DMS114 treated with DMSO at 0.1 percent for 48 hours (cell line): ENCODE data around the gene GLI3.
A peak's percentile ranks its signal among the peaks of the same experiment; 100 is the strongest.

Experiments used
- DNase-seq: peaks from one replicate; lab custom pipeline; 2025; ENCODE audit not compliant: unreplicated experiment; lab: John Stamatoyannopoulos, UW

The GLI3 gene

DNA sequence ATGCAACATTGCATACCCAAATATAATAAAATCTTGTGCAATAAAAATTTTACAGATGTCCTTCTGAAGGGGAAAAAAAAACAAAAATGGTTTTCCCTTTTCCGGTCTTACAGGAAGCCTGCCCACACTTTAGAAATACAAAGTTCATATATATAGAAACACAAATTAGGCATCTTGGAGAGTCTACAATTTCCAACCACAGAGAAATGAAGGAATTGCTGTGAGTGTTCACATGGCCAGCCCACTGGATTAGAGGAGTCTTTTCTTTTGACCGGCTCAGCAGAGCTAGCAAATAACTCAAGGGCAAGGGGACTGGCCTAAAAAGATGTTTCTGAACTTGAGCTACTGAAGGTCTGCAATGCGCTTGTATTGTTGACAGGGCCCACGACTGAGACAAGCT lies 92.4 kb downstream of the GLI3 start:
- DNase-seq = no peak

DNA sequence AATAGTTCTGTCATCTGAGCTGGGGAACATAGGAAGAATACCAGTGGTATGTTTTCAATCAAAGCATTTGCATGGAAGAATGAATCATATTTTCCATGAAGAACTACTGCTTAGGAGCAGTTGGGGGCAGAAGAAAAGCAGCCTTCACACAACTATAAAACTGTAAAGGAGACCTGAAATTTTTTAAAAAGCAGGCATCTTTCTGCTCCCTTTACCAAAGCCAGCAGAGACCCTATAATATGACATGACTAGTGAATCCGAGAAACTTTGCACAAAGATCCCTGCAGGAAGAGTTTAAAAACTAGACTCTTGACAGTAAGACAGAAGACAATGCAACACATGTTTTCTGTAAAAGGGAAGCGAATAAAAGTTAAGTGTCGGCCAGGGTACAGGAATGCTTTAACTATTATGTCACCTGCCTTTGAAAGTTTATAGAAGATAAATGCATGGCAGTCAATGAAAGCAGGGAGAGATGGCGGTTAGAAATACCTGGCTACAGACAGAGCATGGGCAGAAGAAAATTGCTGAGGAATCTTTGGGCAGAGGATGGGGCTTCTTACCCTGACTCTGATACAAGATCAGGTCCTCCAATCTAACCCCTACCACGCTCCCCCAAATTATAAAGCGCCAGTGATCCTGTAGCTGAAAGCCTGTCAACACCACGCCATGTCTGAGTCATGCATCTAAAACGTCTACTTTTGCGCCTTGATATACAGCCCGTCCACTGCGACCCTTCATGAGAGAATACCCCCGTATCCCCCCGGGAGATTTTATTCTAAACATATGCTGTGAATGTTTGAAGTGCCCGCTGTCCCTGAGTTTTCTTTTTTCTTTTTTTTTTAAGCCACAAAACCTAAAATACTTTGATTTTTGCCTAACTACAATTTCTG lies 93.1 kb downstream of the GLI3 start:
- DNase-seq = no peak

DNA sequence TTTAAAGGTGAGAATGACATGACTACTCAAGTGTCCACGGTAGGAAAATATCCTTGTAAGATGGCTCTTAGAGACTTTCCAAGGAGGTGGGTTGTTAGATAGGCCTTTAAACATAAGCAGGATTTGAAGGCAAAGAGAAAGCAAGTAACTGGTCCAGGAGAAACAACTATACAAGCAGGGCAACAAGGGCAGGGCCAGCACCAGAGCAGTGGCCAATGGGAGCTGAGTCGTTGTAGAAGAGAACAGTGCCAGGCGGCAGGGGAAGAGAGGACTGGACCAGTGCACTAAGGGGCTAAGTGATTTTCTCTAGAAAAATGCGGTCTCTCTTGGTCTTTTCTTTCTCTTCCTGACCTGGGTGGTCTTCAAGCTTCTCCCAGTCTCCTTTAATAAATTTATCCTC lies 94.9 kb downstream of the GLI3 start:
- DNase-seq = no peak

DNA sequence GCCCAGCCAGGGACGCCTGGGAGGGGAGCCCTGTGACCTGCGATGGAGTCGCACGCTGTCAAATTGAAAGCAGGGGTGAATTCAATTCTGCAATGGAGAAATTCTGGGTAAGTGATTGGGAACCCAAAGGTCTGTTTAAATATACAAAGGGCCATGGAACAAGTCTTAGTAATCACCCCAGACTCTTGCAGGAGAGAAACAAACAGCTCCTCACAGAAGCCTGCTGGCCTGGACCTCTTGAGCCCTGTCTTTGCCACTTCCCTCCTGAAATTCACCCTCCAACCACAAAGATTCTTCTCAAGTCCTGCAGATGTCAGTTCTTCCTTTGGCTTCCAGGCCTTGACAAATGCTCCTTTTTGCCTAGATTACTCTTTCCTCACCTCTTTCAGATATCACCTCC lies 97.3 kb downstream of the GLI3 start:
- no peak for DNase-seq

DNA sequence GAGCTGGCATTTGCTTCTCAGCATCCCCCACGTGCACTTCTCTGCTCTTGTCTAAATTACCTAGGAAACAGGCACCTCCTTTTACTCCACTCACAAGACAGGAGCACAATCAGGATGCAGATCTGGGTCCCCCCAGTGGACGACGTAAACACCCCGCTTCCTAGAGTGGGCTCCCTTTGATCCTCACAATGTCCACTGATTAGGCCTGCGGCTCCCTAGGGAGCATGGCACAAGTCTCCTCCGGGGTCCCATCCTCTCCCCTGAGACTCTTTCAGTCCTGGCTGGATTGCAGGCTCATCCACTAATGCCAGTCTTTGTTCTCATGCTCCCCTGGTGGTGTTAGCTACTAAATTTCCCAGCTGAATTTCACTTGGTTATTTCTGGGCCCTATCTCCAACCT lies 98.3 kb downstream of the GLI3 start:
- no peak for DNase-seq

DNA sequence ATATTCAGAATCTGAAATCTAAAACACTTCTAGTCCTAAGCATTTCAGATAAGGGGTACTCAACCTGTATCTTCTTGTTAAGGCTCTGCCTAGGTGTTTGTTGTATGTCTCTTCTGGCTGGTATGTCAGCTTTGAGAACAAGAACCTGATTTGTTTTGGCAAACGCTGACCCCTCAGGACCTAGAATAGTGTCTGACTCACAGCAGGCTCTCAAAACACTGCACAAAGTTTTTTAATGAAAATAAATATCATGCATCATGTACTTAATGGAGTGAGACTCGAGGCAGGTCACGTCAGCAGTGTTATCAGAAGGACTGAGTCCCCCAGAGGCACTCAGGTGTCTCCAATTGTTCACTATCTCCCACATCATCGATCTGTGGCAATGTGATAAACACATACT lies 99.1 kb downstream of the GLI3 start:
- DNase-seq = no peak

DNA sequence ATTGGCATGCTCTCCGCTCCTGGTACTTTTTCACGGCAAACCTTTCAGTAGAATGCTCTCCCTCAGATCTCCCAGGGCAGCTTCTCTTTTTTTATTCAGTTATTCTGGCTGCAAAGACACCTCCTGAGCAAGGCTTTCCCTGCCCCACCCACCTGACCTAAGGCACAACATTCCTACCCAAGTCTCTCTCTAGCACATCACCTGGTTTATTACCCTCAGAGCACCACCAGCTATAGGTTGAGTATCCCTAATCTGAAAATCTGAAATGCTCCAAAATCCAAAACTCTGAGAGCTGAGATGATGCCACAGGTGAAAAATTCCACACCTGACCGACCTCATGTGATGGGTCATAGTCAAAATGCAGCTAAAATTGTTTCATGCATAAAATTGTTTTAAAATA lies 99.6 kb downstream of the GLI3 start:
- no peak for DNase-seq

DNA sequence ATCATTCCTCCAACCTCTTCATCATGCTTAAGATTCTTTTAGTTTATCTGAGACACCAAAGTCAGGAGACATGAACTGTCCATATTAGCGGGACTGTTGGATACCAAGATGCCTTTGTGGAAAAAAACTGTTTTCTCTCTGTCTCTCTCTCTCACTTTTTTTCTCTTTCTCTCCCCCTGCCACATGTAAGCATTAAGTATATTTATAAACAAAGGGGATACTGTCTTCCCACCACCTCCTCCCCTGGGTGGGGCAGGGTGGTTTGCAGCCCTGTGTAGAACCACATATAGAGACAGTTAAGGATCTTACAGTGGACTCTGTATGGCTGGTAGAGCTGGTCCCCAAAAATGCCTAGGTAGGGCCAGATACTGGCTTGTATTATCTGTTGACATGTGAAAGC lies 101.3 kb downstream of the GLI3 start:
- DNase-seq = no peak

DNA sequence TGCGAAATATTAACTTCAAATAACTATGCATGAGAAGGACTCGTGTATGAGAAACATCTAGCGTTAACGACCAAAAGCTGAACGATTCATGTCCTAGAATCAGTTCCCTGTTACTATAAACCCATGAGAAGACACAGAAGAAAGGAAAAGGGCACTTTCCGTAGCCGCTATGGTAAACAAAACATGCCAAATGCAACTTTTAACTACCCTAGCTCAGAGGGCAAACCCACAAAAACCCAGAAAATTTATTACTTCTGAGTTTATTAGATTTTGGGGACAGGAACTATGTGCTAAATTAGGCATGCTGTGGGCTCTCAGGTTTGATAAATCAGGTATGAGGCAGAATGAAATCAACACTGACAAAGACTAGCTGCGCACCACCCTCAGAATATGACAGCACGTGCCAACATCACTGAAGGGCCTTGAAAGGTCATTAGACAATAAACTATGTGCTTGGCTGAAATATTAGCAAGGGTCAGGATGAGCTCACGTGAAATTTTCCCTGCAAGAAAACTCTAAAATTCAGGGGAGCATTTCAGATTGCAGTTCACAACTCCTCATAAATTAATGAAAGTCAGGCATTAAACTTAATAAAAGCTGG lies 102.6 kb downstream of the GLI3 start:
- no peak for DNase-seq

DNA sequence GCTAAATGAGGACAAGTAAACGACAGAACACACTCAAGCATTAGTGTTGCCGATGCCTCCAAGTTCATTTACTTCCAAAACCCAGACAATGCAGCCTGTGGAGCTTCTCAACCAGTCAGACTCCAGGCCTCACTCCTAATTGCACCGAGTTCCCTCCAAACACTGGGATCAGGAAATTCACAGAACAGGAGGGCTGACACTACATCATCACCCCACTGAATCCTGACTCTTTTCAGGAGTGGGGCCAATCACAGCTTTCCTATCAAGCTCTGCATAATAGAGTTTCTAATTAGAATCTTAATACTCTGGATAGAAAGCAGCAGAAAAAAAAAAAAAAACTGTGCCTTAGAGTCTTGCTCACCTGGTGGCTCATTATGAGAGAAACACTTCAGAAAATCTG lies 103.7 kb downstream of the GLI3 start:
- no peak for DNase-seq

DNA sequence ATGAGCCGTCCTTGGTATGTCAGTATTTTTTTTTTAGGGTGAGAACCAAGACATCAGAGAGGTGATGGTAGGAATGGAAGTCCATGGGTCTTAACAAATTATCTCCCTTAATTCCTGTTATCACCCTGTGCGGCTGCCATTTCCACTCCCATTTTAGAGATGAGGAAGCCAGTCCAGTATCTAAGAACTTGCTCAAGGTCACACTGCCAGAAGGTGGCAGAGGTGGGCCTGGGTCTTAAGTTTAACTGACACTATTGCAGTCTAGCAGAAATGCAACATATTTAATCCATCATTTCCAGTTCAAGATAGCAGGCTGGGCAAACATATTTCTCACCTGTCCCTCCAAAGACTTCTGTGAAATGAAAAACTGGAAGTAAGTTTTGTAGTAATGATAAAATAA lies 108.3 kb downstream of the GLI3 start:
- DNase-seq = peak; percentile 8

DNA sequence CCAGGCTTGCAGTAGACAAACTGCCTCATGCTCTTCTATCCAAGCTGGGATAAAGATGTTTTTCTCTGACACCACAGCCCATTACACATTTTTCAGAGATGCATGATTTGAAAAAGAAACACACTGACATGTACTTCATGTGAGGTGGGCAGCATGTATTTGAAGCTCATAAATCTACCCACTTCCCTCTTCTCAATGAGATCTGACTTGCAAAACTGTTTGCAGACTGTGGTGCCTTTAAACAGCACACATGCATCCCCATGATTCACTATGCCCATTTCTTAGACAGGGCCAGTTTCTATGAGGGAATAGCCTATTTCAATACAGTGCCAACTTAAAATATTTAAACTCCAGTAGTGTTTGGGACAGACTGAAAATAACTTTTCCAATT lies 109.8 kb downstream of the GLI3 start:
- DNase-seq = no peak

DNA sequence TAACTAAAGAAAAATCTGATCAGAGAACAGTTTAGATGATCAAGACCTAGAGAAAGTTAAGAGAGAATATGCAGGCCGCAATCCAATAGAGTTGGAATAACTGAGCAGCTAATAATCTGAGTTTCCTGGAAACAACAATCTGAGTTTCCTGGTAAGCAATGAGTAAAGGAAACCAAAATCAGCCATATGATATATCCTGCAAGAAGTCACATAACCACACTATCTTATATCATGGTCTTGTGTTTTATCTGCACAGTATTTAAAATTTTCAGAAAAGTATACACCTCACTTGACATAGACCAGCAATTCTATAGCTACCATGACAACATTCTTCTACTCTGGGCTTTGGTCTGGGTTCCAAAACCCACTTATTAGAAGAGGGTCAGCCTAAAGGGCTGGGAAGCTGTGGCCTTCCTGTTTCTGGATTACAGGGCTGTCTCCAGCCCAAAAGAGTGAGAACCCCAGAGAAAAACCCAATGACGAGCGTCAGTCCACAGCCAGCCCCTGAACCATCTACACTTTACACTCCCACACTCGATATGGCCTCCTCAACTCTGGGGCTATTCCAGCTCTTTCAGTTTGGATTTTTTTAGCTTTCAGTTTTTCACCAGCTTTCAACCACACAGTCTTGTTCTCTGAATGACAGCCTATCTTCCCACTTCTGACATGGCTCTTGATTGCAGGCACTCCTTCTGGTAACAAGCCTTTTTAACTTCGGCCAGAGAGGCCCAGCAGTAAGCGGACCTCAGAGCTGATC lies 110.4 kb downstream of the GLI3 start:
- no peak for DNase-seq

DNA sequence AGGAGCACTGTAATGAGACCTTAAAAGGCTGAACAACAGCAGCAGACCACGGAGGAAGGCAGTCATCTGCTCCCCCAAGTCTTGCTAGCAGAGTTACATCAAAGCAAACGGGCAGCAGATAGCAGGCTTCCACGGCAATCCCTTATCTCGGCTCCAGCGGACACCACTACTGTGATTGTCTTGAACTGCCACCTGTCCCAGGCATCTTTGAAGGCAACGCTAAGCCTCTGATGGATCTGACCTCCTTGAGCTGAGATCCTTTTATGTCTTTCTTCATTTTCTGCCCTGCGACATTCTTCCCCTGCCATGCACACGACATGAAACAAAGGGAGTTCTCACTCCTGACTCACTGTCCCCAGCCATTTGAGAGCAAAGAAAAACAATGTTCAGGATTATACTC lies 111.7 kb downstream of the GLI3 start:
- DNase-seq = no peak

DNA sequence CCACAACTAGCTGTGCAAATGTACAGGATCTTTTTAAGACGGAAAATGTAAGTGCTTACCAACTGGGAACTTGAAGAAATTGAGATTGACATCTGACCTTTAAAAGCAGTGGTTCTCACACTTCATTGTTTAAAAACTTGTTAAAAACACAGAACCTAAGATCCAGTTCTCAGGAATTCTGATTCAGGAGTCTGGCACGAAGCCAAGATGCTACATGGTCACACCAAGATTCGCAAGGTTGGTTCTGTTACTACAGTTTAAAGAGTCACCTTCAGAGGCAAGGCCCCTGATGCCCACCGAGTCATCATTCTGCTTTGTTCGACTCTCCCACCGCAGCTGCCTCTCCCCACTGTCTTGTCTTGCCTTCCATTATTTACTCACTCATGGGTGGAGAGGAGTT lies 113.3 kb downstream of the GLI3 start:
- no peak for DNase-seq

DNA sequence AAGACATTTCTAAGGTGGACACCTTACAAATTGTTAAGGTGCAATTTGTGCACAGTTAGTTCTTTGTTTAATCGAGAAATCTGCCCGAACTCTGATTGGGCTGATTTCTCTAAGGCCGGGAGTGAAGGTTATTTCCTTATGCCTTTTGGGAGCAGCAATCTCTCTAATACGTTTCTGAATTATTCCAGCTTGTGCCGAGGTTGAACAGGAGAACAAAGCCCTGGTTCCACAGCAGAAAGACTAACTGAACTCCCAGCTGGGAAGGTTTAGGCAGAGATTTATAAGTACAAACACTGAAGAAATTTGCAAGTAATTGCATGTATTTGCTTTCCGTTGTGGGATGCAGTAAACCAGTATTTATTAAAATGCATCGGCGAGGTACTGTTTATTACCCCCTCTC lies 116.8 kb downstream of the GLI3 start:
- no peak for DNase-seq

DNA sequence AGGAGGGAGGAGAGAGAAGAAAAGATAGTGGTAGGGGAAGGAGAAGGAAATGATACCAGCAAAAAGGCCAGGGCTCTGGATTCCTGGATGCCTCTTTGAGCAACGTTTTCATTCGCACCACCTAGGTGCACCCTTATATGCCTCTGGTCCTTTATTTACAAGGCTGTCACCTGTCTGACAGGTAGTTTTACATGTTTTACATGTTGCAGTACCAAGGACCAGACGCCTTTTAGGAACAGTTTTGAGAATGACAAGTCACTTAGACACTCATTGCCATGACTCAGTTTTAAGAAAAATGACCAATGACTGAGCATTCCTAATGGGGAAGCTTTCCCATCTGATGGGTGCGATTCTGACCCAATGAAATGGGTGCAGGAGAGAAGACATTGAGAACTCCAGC lies 119.8 kb downstream of the GLI3 start:
- no peak for DNase-seq

DNA sequence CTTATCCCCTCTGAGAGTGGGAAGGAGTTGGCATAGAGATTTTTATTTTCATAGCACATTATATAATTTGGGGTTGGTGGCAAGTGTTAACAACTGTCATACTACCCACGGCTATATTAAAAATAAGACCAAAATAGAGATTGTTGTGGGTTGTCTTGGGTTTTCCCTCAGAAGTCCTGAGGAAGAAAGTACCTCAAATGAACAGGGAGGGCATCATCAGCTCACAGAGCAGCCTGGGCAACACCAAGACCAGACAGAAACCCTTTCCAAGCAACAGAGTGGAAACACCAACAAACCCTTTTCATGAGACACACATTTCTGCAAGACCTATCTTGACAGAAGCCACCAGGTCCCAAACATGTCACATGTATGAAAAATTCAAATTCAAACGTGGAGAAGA lies 121.2 kb downstream of the GLI3 start:
- no peak for DNase-seq

DNA sequence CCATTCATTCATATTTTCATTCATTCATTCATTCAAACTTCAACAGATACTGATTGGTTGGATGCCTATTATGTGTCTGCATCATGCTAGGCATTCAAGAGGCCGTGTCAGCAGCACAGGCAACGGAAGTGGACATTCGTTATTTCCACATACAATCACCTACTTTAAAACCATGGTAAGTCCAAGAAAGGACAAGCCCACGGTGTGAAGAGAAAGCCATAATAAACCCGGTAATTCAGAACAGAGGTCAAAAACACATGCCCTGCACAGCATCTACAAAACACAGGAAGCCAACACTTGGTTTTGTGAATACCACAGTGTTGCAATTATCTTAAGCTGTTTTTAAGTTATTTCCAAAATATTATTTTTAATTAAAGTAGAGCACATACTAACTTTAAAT lies 126.7 kb downstream of the GLI3 start:
- no peak for DNase-seq

DNA sequence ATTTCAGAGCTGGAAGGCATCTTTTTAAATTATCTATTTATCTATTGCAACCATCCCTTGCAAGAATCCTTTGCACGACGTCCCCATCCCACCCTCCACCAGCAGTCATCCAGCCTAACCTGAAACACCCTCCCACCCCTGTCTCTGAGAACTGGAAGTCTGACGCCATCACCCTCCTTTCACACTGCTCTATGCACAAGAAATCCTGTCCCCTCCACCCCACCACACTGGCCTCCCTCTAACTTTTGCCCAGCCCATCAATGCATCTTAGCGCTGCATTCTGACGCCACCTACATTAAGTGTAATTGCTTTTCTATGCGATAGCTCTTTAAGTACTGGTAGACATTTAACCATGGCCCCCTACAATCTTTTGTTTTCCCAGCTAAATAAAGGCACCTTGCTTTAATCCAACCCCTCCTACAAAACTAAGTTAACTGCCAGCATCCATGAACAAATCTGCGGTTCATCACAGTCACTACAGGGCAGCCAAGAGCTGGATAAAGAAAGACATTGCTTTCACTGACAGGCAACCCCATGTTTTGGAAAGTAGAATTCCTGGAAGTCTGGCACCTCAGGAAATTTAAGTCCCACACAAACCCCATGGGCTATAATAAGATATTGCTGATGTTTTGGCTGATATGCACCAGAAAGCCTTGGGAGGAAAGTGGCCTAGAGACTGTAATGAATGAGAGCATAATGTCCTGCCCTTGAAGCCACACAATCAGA lies 128.0 kb downstream of the GLI3 start:
- DNase-seq = no peak

DNA sequence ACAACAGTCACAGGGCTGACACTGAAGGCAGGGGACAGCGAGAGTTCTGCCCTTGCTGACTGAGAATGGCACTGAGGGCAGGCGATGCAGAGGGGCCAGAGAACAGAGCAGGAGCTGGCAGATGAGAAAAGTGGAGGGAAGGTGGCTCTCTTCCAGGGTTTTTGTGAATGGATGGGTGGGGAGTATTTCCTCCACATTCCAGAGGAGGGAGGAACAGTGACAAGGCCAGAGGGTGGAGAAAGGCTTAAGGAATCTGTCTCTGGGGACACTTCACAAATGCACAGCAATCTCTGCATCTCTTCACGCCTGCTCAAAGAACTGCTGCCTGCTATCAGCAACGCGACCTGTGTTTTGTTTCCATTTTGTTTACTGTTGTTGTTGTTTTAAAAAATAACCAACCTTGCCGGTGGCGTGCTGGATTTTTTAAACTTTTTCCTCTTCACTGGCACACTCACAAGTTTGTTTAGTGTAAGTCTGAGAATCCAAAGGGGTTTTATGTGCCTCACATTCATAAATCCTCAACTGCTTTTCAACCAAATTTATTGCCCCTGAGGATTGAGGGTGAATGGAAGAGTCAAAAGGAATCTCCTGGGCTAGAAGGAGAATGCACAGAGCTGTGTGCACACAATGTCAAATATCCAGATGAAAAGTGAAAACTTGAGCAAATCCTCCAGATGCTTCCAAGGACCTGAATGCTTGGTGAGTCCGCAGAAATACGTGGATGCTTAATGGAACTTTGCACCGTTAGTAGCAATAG lies 129.3 kb downstream of the GLI3 start:
- DNase-seq = no peak
